ENCODE measurements around the gene ZNF445.

Gene ZNF445

GRCh38 chr3:44392489-44392888, 85.0 kb downstream of the ZNF445 start:
- no peak for DNase-seq (ENCODE audit: low read depth in 2 of 2)
- TF ChIP-seq, protein P1, sequence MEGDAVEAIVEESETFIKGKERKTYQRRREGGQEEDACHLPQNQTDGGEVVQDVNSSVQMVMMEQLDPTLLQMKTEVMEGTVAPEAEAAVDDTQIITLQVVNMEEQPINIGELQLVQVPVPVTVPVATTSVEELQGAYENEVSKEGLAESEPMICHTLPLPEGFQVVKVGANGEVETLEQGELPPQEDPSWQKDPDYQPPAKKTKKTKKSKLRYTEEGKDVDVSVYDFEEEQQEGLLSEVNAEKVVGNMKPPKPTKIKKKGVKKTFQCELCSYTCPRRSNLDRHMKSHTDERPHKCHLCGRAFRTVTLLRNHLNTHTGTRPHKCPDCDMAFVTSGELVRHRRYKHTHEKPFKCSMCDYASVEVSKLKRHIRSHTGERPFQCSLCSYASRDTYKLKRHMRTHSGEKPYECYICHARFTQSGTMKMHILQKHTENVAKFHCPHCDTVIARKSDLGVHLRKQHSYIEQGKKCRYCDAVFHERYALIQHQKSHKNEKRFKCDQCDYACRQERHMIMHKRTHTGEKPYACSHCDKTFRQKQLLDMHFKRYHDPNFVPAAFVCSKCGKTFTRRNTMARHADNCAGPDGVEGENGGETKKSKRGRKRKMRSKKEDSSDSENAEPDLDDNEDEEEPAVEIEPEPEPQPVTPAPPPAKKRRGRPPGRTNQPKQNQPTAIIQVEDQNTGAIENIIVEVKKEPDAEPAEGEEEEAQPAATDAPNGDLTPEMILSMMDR (IDR thresholded peaks at IDR 0.05; ENCODE audit: low read depth, low read length): no peak
- H3K4me3 ChIP-seq (replicated peaks in 1 of 2; ENCODE audit: low read depth in 2 of 2, low read length in 2 of 2): no peak overlapping the region

GRCh38 chr3:44387404-44387803, 90.1 kb downstream of the ZNF445 start:
- TF ChIP-seq, protein P1 (IDR thresholded peaks at IDR 0.05; ENCODE audit: low read depth, low read length): no peak
- DNase-seq (ENCODE audit: low read depth in 2 of 2): no peak
- no peak overlapping the region for H3K4me3 ChIP-seq (replicated peaks in 1 of 2; ENCODE audit: low read depth in 2 of 2, low read length in 2 of 2)

All from cardiac fibroblast (primary cell).